AG10803 (cell line): Measurements from ENCODE around the gene WSCD2.
A peak's percentile ranks its signal among the peaks of the same experiment; 100 is the strongest.

Experiments used
- DNase-seq: peaks from one replicate; pipeline ENCODE4 v3.0.0; 2010; ENCODE audit warnings: low read depth
- H3K4me3 ChIP-seq: 2 replicates; pipeline ENCODE4 v1.5.1; 2011; ENCODE audit warnings: mild to moderate bottlenecking, low read length, control low read depth
- TF ChIP-seq, protein P1 (sequence below): conservative IDR thresholded peaks from 2 replicates; pipeline ENCODE4 v1.5.1; 2011; ENCODE audit warnings: mild to moderate bottlenecking, low read length, control low read depth, inconsistent platforms

The WSCD2 gene

GRCh38 chr12:108129017-108129812, at the start of gene WSCD2:
WSCD2 (plus strand) TSS chr12:108129288; CDS start chr12:108195833, 66,545 bp downstream.
- TF ChIP-seq, protein P1, sequence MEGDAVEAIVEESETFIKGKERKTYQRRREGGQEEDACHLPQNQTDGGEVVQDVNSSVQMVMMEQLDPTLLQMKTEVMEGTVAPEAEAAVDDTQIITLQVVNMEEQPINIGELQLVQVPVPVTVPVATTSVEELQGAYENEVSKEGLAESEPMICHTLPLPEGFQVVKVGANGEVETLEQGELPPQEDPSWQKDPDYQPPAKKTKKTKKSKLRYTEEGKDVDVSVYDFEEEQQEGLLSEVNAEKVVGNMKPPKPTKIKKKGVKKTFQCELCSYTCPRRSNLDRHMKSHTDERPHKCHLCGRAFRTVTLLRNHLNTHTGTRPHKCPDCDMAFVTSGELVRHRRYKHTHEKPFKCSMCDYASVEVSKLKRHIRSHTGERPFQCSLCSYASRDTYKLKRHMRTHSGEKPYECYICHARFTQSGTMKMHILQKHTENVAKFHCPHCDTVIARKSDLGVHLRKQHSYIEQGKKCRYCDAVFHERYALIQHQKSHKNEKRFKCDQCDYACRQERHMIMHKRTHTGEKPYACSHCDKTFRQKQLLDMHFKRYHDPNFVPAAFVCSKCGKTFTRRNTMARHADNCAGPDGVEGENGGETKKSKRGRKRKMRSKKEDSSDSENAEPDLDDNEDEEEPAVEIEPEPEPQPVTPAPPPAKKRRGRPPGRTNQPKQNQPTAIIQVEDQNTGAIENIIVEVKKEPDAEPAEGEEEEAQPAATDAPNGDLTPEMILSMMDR: no peak; the same call in 1 of the 2 replicates
- DNase-seq: peak; percentile 20
- H3K4me3 ChIP-seq: peak within 1 kb of the TSS; percentile 20

DNA sequence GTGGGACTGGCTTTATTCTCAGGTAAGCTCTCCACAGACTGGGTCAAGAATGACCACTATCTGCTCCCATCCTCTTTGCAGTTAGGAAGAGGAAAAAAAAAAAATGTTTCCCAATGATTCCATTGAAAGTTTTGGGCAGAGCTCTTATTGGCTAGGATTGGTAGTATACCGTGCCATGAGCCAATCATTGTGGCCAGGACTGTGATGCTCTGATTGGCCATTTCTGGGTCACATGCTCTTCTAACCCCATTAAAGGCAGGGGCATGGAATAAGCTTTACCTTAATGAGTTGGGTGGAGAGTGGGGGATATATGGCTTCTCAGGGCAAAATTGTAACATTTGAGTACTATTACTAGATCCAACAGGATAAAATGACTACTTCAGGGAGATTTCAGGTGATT, 49.4 kb upstream of the WSCD2 start:
- TF ChIP-seq, protein P1: no peak
- H3K4me3 ChIP-seq: no peak overlapping the region
- DNase-seq: no peak

GRCh38 chr12:108080363-108080762, 48.7 kb upstream of the WSCD2 start:
- no peak for DNase-seq
- TF ChIP-seq, protein P1: no peak
- no peak overlapping the region for H3K4me3 ChIP-seq

DNA sequence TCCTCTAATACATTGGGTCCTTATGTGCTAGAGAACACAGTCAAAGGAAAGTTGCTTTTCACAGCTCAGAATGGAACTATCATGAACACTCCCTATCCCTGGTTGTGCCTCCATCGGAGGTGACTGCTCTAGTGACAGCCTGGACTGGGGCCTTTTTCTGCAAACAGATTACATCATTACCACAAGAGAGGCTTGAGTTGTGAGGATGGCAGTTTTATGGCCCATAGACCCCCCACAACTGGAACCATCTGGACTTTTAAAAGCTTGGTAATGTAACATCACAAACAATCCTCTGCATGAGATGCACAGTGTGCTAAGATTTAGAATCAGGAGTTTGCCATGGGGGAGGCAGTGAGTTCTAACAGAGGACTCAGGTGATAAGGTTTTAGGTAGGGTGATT, 46.6 kb upstream of the WSCD2 start:
- TF ChIP-seq, protein P1: no peak
- no peak overlapping the region for H3K4me3 ChIP-seq
- DNase-seq: no peak

GRCh38 chr12:108087900-108088299, 41.2 kb upstream of the WSCD2 start:
- TF ChIP-seq, protein P1: no peak
- no peak for DNase-seq
- H3K4me3 ChIP-seq: no peak overlapping the region

- TF ChIP-seq, protein P1: no peak
- H3K4me3 ChIP-seq: no peak overlapping the region
- no peak for DNase-seq
Observed at GRCh38 chr12:108090107-108090899, 38.8 kb upstream of the WSCD2 start.
